Neural progenitor cell (in vitro differentiated cells): ENCODE measurements around the gene NFATC2. TPM values are rescaled to one million over a fixed set of nuclear protein-coding genes. Genes with fewer than 3 reads are reported as not detected.

Experiments
- DNase-seq: peaks from one replicate; pipeline ENCODE4 v3.0.0-alpha.2; 2016; ENCODE audit warnings: low spot score
- H2AFZ ChIP-seq: fragments of 200-600 bp; sonication (generic); replicated peaks from 2 replicates; pipeline ENCODE4 v1.6.1; 2016; ENCODE audit warnings: antibody characterized with exemption
- H3F3A ChIP-seq: fragments of 200-600 bp; sonication (generic); 2 replicates; pipeline ENCODE4 v1.6.1; 2016; ENCODE audit warnings: antibody characterized with exemption, low read depth
- H3K27ac ChIP-seq: fragments of 200-600 bp; sonication (generic); 2 replicates; pipeline ENCODE4 v1.5.1; 2016; ENCODE audit warnings: mild to moderate bottlenecking
- H3K27me3 ChIP-seq: fragments of 200-600 bp; sonication (generic); 2 replicates; pipeline ENCODE4 v1.6.1; 2016; ENCODE audit warnings: mild to moderate bottlenecking, moderate library complexity
- H3K36me3 ChIP-seq: fragments of 200-600 bp; sonication (generic); 2 replicates; pipeline ENCODE4 v1.5.1; 2016
- H3K4me1 ChIP-seq: fragments of 200-600 bp; sonication (generic); 2 replicates; pipeline ENCODE4 v1.6.1; 2016; ENCODE audit warnings: mixed run types
- H3K4me2 ChIP-seq: fragments of 200-600 bp; sonication (generic); 2 replicates; pipeline ENCODE4 v1.6.1; 2016
- H3K4me3 ChIP-seq: fragments of 200-600 bp; sonication (generic); 2 replicates; pipeline ENCODE4 v1.5.1; 2016
- H3K79me2 ChIP-seq: fragments of 200-600 bp; sonication (generic); 2 replicates; pipeline ENCODE4 v1.6.1; 2016; ENCODE audit warnings: low read depth
- H3K9ac ChIP-seq: fragments of 200-600 bp; sonication (generic); 2 replicates; pipeline ENCODE4 v1.6.1; 2016
- H3K9me3 ChIP-seq: fragments of 200-600 bp; sonication (generic); 2 replicates; pipeline ENCODE4 v1.5.1; 2016; ENCODE audit warnings: low read depth
- H4K20me1 ChIP-seq: fragments of 200-600 bp; sonication (generic); 2 replicates; pipeline ENCODE4 v1.6.1; 2016; ENCODE audit warnings: low read depth
- H3K27ac Mint-ChIP-seq: 3 replicates; pipeline ENCODE4 v1.8.0; 2021; ENCODE audit warnings: mixed read lengths
- H3K27me3 Mint-ChIP-seq: 2 replicates; pipeline ENCODE4 v1.8.0; 2022; ENCODE audit warnings: low read depth, mild to moderate bottlenecking, inconsistent platforms, moderate library complexity, mixed read lengths; ENCODE audit not compliant: insufficient read depth
- H3K36me3 Mint-ChIP-seq: 3 replicates; pipeline ENCODE4 v1.8.0; 2021; ENCODE audit warnings: mixed read lengths
- H3K4me1 Mint-ChIP-seq: 3 replicates; pipeline ENCODE4 v1.8.0; 2021; ENCODE audit warnings: mixed read lengths
- H3K4me3 Mint-ChIP-seq: 3 replicates; pipeline ENCODE4 v1.8.0; 2021; ENCODE audit warnings: mild to moderate bottlenecking, moderate library complexity, mixed read lengths
- H3K9me3 Mint-ChIP-seq: 3 replicates; pipeline ENCODE4 v1.8.0; 2020; ENCODE audit warnings: mixed read lengths
- EZH2 ChIP-seq: fragments of 200-600 bp; sonication (generic); IDR thresholded peaks from 2 replicates; pipeline ENCODE4 v1.6.1; 2017; ENCODE audit warnings: antibody characterized with exemption, mild to moderate bottlenecking, moderate library complexity
- EZH2phosphoT487 ChIP-seq: fragments of 200-600 bp; sonication (generic); IDR thresholded peaks from 2 replicates; pipeline ENCODE4 v1.6.1; 2017; ENCODE audit warnings: antibody characterized with exemption
- total RNA-seq: library from RNA; depleted of rRNA; stranded (reverse); fragments of >200 nt; gene quantifications from 2 replicates; pipeline ENCODE4 v1.2.3, GENCODE V29; 2015; ENCODE audit warnings: low replicate concordance
- TF ChIP-seq, protein P1 (sequence below): fragments of 200-600 bp; sonication (generic); IDR thresholded peaks from 2 replicates; pipeline ENCODE4 v1.5.1; 2017; ENCODE audit warnings: antibody characterized with exemption, mild to moderate bottlenecking

The NFATC2 gene
- total RNA-seq, 1 donor from 2014 or later, result 0.19 TPM

DNA sequence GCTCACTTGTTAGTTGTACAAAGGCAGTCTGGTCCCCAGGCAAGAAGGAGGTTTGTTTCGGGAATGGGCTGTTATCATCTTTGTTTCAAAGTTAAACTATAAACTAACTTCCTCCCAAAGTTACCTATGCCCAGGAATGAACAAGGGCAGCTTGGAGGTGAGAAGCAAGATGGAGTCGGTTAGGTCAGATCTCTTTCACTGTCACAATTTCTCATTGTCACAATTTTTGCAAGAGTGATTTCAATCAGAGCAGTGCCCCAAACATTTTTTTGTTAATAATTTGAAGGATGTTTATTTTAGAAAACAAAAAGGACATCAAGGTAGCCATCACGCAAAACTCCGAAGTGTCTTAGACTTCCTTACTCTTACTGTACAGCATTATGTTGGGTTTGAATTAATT is 170.8 kb downstream of the NFATC2 start:
- H3K79me2 ChIP-seq, result no peaks in the 10 kb centered on the region
- Mint-ChIP-seq H3K36me3 (no peaks in the 10 kb centered on the region), H3K4me3 (no peak overlapping the region), H3K9me3 (no peaks in the 10 kb centered on the region), H3K27me3 (peaks cover 6% of the 10 kb centered on the region), H3K4me1 (peaks cover 2% of the 10 kb centered on the region), H3K27ac (no peak overlapping the region)
- H3K27ac ChIP-seq, result no peak overlapping the region
- H2AFZ ChIP-seq, result no peak overlapping the region
- no peak overlapping the region for H3K9ac ChIP-seq
- no peaks in the 10 kb centered on the region for H4K20me1 ChIP-seq
- DNase-seq, result no peak
- H3K4me2 ChIP-seq, result no peak overlapping the region
- H3K9me3 ChIP-seq, result no peaks in the 10 kb centered on the region
- no peaks in the 10 kb centered on the region for H3F3A ChIP-seq
- no peaks in the 10 kb centered on the region for H3K36me3 ChIP-seq
- no peaks in the 10 kb centered on the region for H3K27me3 ChIP-seq
- H3K4me1 ChIP-seq, result no peaks in the 10 kb centered on the region
- TF ChIP-seq, protein P1, sequence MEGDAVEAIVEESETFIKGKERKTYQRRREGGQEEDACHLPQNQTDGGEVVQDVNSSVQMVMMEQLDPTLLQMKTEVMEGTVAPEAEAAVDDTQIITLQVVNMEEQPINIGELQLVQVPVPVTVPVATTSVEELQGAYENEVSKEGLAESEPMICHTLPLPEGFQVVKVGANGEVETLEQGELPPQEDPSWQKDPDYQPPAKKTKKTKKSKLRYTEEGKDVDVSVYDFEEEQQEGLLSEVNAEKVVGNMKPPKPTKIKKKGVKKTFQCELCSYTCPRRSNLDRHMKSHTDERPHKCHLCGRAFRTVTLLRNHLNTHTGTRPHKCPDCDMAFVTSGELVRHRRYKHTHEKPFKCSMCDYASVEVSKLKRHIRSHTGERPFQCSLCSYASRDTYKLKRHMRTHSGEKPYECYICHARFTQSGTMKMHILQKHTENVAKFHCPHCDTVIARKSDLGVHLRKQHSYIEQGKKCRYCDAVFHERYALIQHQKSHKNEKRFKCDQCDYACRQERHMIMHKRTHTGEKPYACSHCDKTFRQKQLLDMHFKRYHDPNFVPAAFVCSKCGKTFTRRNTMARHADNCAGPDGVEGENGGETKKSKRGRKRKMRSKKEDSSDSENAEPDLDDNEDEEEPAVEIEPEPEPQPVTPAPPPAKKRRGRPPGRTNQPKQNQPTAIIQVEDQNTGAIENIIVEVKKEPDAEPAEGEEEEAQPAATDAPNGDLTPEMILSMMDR, result no peak
- no peak for TF ChIP-seq EZH2phosphoT487
- no peak for TF ChIP-seq EZH2
- H3K4me3 ChIP-seq, result no peak overlapping the region

DNA sequence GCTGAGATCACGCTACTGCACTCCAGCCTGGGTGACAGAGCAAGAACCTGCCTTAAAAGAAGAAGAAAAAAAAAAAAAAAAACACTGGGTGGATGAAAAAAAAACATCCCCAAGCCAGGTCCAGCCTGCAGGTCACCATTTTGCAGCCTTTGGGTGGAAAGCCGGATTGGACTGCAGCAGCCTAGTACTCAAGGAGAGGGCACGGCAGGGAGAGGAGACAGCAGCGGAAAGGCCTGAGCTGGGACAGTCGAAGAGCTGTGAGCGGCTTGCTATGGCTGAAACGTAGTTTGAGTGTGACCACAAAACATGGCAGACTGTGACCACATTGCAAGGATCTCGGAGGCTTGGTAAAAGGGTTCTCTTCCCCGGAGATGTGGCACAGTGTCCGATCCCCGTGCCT is 173.0 kb downstream of the NFATC2 start:
- H3K4me2 ChIP-seq, result no peak overlapping the region
- Mint-ChIP-seq H3K4me3 (no peak overlapping the region), H3K9me3 (peaks cover 2% of the 10 kb centered on the region), H3K36me3 (no peaks in the 10 kb centered on the region), H3K4me1 (peaks cover 8% of the 10 kb centered on the region), H3K27me3 (peaks cover 3% of the 10 kb centered on the region), H3K27ac (no peak overlapping the region)
- no peak overlapping the region for H2AFZ ChIP-seq
- no peaks in the 10 kb centered on the region for H3K36me3 ChIP-seq
- H3F3A ChIP-seq, result no peaks in the 10 kb centered on the region
- H3K9ac ChIP-seq, result no peak overlapping the region
- TF ChIP-seq EZH2phosphoT487 (no peak), EZH2 (no peak)
- TF ChIP-seq, protein P1, result no peak
- H3K9me3 ChIP-seq, result no peaks in the 10 kb centered on the region
- no peaks in the 10 kb centered on the region for H3K27me3 ChIP-seq
- no peaks in the 10 kb centered on the region for H3K4me1 ChIP-seq
- DNase-seq, result no peak
- no peak overlapping the region for H3K27ac ChIP-seq
- H3K4me3 ChIP-seq, result no peak overlapping the region
- H4K20me1 ChIP-seq, result no peaks in the 10 kb centered on the region
- H3K79me2 ChIP-seq, result no peaks in the 10 kb centered on the region

GRCh38 chr20:51368461-51369211 is 173.9 kb downstream of the NFATC2 start:
- Mint-ChIP-seq H3K4me3 (no peak overlapping the region), H3K36me3 (no peaks in the 10 kb centered on the region), H3K4me1 (peaks cover 8% of the 10 kb centered on the region), H3K9me3 (peaks cover 4% of the 10 kb centered on the region), H3K27me3 (peaks cover 3% of the 10 kb centered on the region), H3K27ac (no peak overlapping the region)
- DNase-seq, result no peak
- no peak overlapping the region for H2AFZ ChIP-seq
- no peak overlapping the region for H3K27ac ChIP-seq
- no peaks in the 10 kb centered on the region for H3K4me1 ChIP-seq
- H3F3A ChIP-seq, result no peaks in the 10 kb centered on the region
- H3K4me3 ChIP-seq, result no peak overlapping the region
- H4K20me1 ChIP-seq, result no peaks in the 10 kb centered on the region
- no peaks in the 10 kb centered on the region for H3K9me3 ChIP-seq
- H3K36me3 ChIP-seq, result no peaks in the 10 kb centered on the region
- TF ChIP-seq EZH2phosphoT487, result no peak
- no peak for TF ChIP-seq EZH2
- TF ChIP-seq, protein P1, result no peak
- H3K79me2 ChIP-seq, result no peaks in the 10 kb centered on the region
- H3K9ac ChIP-seq, result no peak overlapping the region
- no peak overlapping the region for H3K4me2 ChIP-seq
- H3K27me3 ChIP-seq, result no peaks in the 10 kb centered on the region
